HepG2 (cell line): ENCODE results near the gene ASL. TPM values are rescaled to one million over a fixed set of nuclear protein-coding genes. Genes with fewer than 3 reads are reported as not detected.

Experiments
- AHR ChIP-seq: IDR thresholded peaks from 2 replicates; pipeline ENCODE4 v1.6.1; 2018; ENCODE audit warnings: missing genetic modification reagents, missing compliant biosample characterization
- ATF6 ChIP-seq: sonication (generic); formaldehyde crosslinking; conservative IDR thresholded peaks from 2 replicates; pipeline ENCODE4 v1.4.0; 2020; ENCODE audit warnings: missing genetic modification reagents
- ATF7-NPFF ChIP-seq: sonication (generic); formaldehyde crosslinking; IDR thresholded peaks from 2 replicates; pipeline ENCODE4 v1.8.1; 2023; ENCODE audit warnings: mild to moderate bottlenecking, low read depth, missing genetic modification reagents, moderate library complexity
- DBP ChIP-seq: sonication (generic); formaldehyde crosslinking; IDR thresholded peaks from 2 replicates; pipeline ENCODE4 v1.4.0; 2020; ENCODE audit warnings: missing genetic modification reagents; ENCODE audit errors: not compliant biosample characterization
- GABPB1 ChIP-seq: IDR thresholded peaks from 2 replicates; pipeline ENCODE4 v1.6.1; 2016; ENCODE audit warnings: mild to moderate bottlenecking, missing genetic modification reagents, moderate library complexity, missing compliant biosample characterization
- HNRNPK ChIP-seq: fragments of 200-400 bp; formaldehyde crosslinking; IDR thresholded peaks from 2 replicates; pipeline ENCODE4 v1.6.1; 2018; ENCODE audit warnings: low read length, low read depth, moderate library complexity, mild to moderate bottlenecking; ENCODE audit not compliant: poor library complexity, severe bottlenecking
- ISX ChIP-seq: sonication (generic); formaldehyde crosslinking; conservative IDR thresholded peaks from 2 replicates; pipeline ENCODE4 v1.5.0; 2020; ENCODE audit warnings: missing genetic modification reagents
- KAT2B ChIP-seq: fragments of 150-350 bp; IDR thresholded peaks from 2 replicates; pipeline ENCODE4 v1.6.1; 2014; ENCODE audit warnings: low read depth, low read length, borderline replicate concordance
- KLF9 ChIP-seq: IDR thresholded peaks from 2 replicates; pipeline ENCODE4 v1.6.1; 2016; ENCODE audit warnings: low read depth
- NCOA2 ChIP-seq: sonication (generic); formaldehyde crosslinking; IDR thresholded peaks from 2 replicates; pipeline ENCODE4 v1.8.0; 2022; ENCODE audit warnings: inconsistent platforms
- POLR2A ChIP-seq, 2 experiments: IDR thresholded peaks; 2 replicates each; pipeline ENCODE4 v1.6.1; 2011; ENCODE audit warnings: low read depth in 2 of 2, low read length in 2 of 2, mild to moderate bottlenecking in 1 of 2, moderate library complexity in 1 of 2; ENCODE audit not compliant: insufficient read depth in 1 of 2
- SAFB2 ChIP-seq: sonication (generic); formaldehyde crosslinking; IDR thresholded peaks from 2 replicates; pipeline ENCODE4 v1.5.1; 2020; ENCODE audit warnings: missing genetic modification reagents, low read depth, mild to moderate bottlenecking, borderline replicate concordance
- ZBED4 ChIP-seq: sonication (generic); formaldehyde crosslinking; IDR thresholded peaks from 2 replicates; pipeline ENCODE4 v1.4.0; 2020; ENCODE audit warnings: missing genetic modification reagents, borderline replicate concordance
- ZNF230 ChIP-seq: sonication (generic); formaldehyde crosslinking; IDR thresholded peaks from 2 replicates; pipeline ENCODE4 v1.4.0; 2020; ENCODE audit warnings: mild to moderate bottlenecking, missing genetic modification reagents
- ZNF33A ChIP-seq: sonication (generic); formaldehyde crosslinking; IDR thresholded peaks from 2 replicates; pipeline ENCODE4 v1.5.1; 2020; ENCODE audit warnings: missing genetic modification reagents, mild to moderate bottlenecking, moderate library complexity, borderline replicate concordance
- ZNF609 ChIP-seq: sonication (generic); formaldehyde crosslinking; IDR thresholded peaks from 2 replicates; pipeline ENCODE4 v1.4.0; 2020; ENCODE audit warnings: mild to moderate bottlenecking, missing genetic modification reagents, borderline replicate concordance
- ZNF709 ChIP-seq: sonication (generic); formaldehyde crosslinking; IDR thresholded peaks from 2 replicates; pipeline ENCODE4 v1.5.0; 2020; ENCODE audit warnings: mild to moderate bottlenecking, missing genetic modification reagents
- polyA plus RNA-seq, 8 experiments: library from polyadenylated mRNA; depleted of rRNA in 3 of 8; stranded (reverse) in 7 of 8; unstranded in 1 of 8; fragments of >200 nt; fragmentation: Illumina TruSeq in 4 of 8; extraction: Trizol in 4 of 8; gene quantifications; 2 replicates each; pipeline versions ENCODE4 v1.2.1 to v1.2.3, GENCODE V29; 2011 to 2016; ENCODE audit warnings: low read depth in 4 of 8, missing spikeins in 1 of 8, mixed read lengths in 1 of 8; ENCODE audit not compliant: insufficient read depth in 1 of 8
- total RNA-seq, 5 experiments: library from RNA; depleted of rRNA; stranded (reverse); fragments of >200 nt; fragmentation: Illumina TruSeq; extraction: Trizol; gene quantifications; 2 replicates each; pipeline ENCODE4 v1.2.3, GENCODE V29; 2016; ENCODE audit warnings: low read depth in 1 of 5

Gene ASL
- total and polyA plus RNA-seq, 2 of the 13 experiments (the other 11 are each of a cell fraction or from before 2014, with no cell fraction given), result 71.4 to 96.5 TPM

- TF ChIP-seq HNRNPK (no peak), ATF6 (CRISPR knock-in tag) (no peak), ZNF33A (CRISPR knock-in tag) (no peak), KLF9 (CRISPR knock-in tag) (no peak), DBP (CRISPR knock-in tag) (no peak), ATF7-NPFF (CRISPR knock-in tag) (no peak), NCOA2 (CRISPR knock-in tag) (0 out of 2 replicates have a peak, but pooled peaks have one; percentile 37), AHR (CRISPR knock-in tag) (no peak), ZNF230 (CRISPR knock-in tag) (no peak), ZNF709 (no peak), SAFB2 (CRISPR knock-in tag) (no peak), ZNF609 (CRISPR knock-in tag) (0 out of 2 replicates have a peak, but pooled peaks have one; percentile 27), KAT2B (no peak), GABPB1 (CRISPR knock-in tag) (peak; percentile 12; the same call in 1 of the 2 replicates), ZBED4 (0 out of 2 replicates have a peak, but pooled peaks have one; percentile 22), ISX (CRISPR knock-in tag) (no peak), POLR2A (IDR thresholded peaks at IDR 0.05; ENCODE audit: insufficient read depth in 1 of 2, low read depth in 2 of 2, low read length in 2 of 2) (peak; percentile 37; a peak in 1 of 4 replicates)
Observed at GRCh38 chr7:66076462-66077329, 1.1 kb downstream of the ASL start (continued).
